ENCODE data around the gene KLK15. TPM values are rescaled to one million over a fixed set of nuclear protein-coding genes. Genes with fewer than 3 reads are reported as not detected.

KLK15 gene
- total and polyA plus RNA-seq, 2 of the 4 experiments (the other 2 are of a cell fraction), result not detected

- Histone ChIP-seq H3K9me1 (ENCODE audit: insufficient read depth, low read length) (no peaks in the 10 kb centered on the region), H4K8ac (ENCODE audit: low read depth in 2 of 2, low read length in 2 of 2) (no peak overlapping the region), H2BK5ac (ENCODE audit: low read depth, low read length, poor library complexity, severe bottlenecking) (no peak overlapping the region), H3K27me3 (ENCODE audit: control insufficient read depth, insufficient read depth, low read length) (peaks cover 32% of the 10 kb centered on the region), H3K4me2 (ENCODE audit: low read depth, low read length) (no peak overlapping the region), H2BK20ac (ENCODE audit: low read depth, low read length) (no peak overlapping the region), H3K27ac (ENCODE audit: insufficient read depth, low read length) (no peak overlapping the region), H2AK9ac (replicated peaks; ENCODE audit: low read depth, low read length, poor library complexity) (no peak overlapping the region), H3K36me3 (ENCODE audit: control insufficient read depth, insufficient read depth, low read length) (no peaks in the 10 kb centered on the region), H3K4ac (ENCODE audit: low read depth, low read length) (no peak overlapping the region), H3K23ac (ENCODE audit: low read depth, low read length) (no peak overlapping the region), H3K4me3 (ENCODE audit: insufficient read depth, low read depth, low read length) (no peak overlapping the region), H3K18ac (ENCODE audit: low read depth, low read length) (no peak overlapping the region), H2BK120ac (ENCODE audit: low read depth, low read length) (no peak overlapping the region), H4K5ac (ENCODE audit: low read depth, low read length) (no peak overlapping the region), H3K9ac (ENCODE audit: low read depth, low read length) (no peak overlapping the region), H3K4me1 (ENCODE audit: control insufficient read depth, insufficient read depth, low read length) (no peaks in the 10 kb centered on the region), H3K9me3 (ENCODE audit: control insufficient read depth, insufficient read depth, low read length) (no peaks in the 10 kb centered on the region), H2BK15ac (ENCODE audit: low read depth, low read length) (no peak overlapping the region), H4K20me1 (ENCODE audit: insufficient read depth, low read length) (no peaks in the 10 kb centered on the region), H3K14ac (replicated peaks; ENCODE audit: low read depth, low read length) (no peak overlapping the region), H3K56ac (ENCODE audit: extremely low read depth, insufficient read depth, low read length) (no peak overlapping the region), H2AK5ac (ENCODE audit: low read depth, low read length) (no peak overlapping the region), H4K91ac (ENCODE audit: insufficient read depth, low read depth, low read length) (no peak overlapping the region), H2AFZ (replicated peaks; ENCODE audit: low read length, poor library complexity) (no peak overlapping the region), H3K79me1 (ENCODE audit: low read depth in 1 of 2, low read length in 2 of 2) (no peaks in the 10 kb centered on the region)
- TF ChIP-seq NFE2L2 (IDR thresholded peaks at IDR 0.05; ENCODE audit: low read depth, low read length), result no peak
- TF ChIP-seq ELK1 (IDR thresholded peaks at IDR 0.05; ENCODE audit: borderline replicate concordance, low read depth, low read length), result no peak
- no peak for TF ChIP-seq CHD1 (IDR thresholded peaks at IDR 0.05; ENCODE audit: low read depth, low read length)
- DNase-seq (no peak), ATAC-seq (ENCODE audit: low read depth) (no peak)
- WGBS, 2 experiments (ENCODE audit: extremely low coverage in 2 of 2, insufficient read length in 1 of 2), result 100% methylated on average over 1 of the region's 4 CpGs; no CpG with 5 or more reads in 1 of the 2 experiments
- dilution Hi-C loops (cut with HindIII; ENCODE audit: low sequenced_read_pairs, unreplicated experiment) (no loop called here), intact Hi-C loops (cut with micrococcal nuclease) (no loop called here), in situ Hi-C loops (cut with MboI; ENCODE audit: low sequenced_read_pairs) (loop anchor here (5.0 kb wide), 1 partner anchor 70 kb away; no protein-coding TSS in a partner anchor)
- no TSS peak for BruUV-seq (replicated peaks)
- ChIA-PET CTCF (interaction anchor here (1.0 kb wide), 1 partner anchor 240 kb away, joined by 6 read pairs; no protein-coding TSS in a partner anchor), POLR2A (ENCODE audit: unreplicated experiment) (no interaction called here)
Measured at GRCh38 chr19:50777261-50777660, 56.1 kb downstream of the KLK15 start.

All from IMR-90 (cell line).